B cell (primary cell): ENCODE measurements around the gene RBM23.

Experiments
- EZH2 ChIP-seq: IDR thresholded peaks from 2 replicates; pipeline ENCODE4 v1.6.1; 2012; ENCODE audit warnings: borderline replicate concordance, low read depth, mild to moderate bottlenecking, moderate library complexity, low read length; ENCODE audit not compliant: insufficient read depth, poor library complexity, severe bottlenecking
- TF ChIP-seq, protein P1 (sequence below): fragments of 200-600 bp; IDR thresholded peaks from one replicate; pipeline ENCODE4 v1.8.0; 2022; ENCODE audit warnings: antibody characterized with exemption, mild to moderate bottlenecking

- TF ChIP-seq, protein P1, sequence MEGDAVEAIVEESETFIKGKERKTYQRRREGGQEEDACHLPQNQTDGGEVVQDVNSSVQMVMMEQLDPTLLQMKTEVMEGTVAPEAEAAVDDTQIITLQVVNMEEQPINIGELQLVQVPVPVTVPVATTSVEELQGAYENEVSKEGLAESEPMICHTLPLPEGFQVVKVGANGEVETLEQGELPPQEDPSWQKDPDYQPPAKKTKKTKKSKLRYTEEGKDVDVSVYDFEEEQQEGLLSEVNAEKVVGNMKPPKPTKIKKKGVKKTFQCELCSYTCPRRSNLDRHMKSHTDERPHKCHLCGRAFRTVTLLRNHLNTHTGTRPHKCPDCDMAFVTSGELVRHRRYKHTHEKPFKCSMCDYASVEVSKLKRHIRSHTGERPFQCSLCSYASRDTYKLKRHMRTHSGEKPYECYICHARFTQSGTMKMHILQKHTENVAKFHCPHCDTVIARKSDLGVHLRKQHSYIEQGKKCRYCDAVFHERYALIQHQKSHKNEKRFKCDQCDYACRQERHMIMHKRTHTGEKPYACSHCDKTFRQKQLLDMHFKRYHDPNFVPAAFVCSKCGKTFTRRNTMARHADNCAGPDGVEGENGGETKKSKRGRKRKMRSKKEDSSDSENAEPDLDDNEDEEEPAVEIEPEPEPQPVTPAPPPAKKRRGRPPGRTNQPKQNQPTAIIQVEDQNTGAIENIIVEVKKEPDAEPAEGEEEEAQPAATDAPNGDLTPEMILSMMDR: no peak
- no peak for TF ChIP-seq EZH2
Observed at GRCh38 chr14:22847661-22848341, 71.1 kb downstream of the RBM23 start.
